Common myeloid progenitor, CD34-positive (primary cell): ENCODE data around the gene TNFSF8.

Source experiments
- CTCF ChIA-PET: fragments of 350-600 bp; sonication (Branson Sonifier 250); formaldehyde crosslinking; loops from one replicate; lab custom pipeline; 2021; ENCODE audit warnings: antibody characterized with exemption; lab: Charles Lee
- POLR2A ChIA-PET: fragments of 350-600 bp; sonication (Branson Sonifier 250); formaldehyde crosslinking; loops from one replicate; lab custom pipeline; 2021; ENCODE audit warnings: antibody characterized with exemption; lab: Charles Lee
- DNase-seq, 3 donors: peaks; one replicate each; pipeline versions ENCODE4 v3.0.0 to v3.0.0-alpha.2; 2013
- H3K27ac ChIP-seq, 2 experiments: 1 replicate in 1 of 2; 2 replicates in 1 of 2; pipeline ENCODE4 v1.7.0; 2013; ENCODE audit warnings: inconsistent platforms in 2 of 2, low read length in 2 of 2, mild to moderate bottlenecking in 2 of 2, low read depth in 1 of 2, moderate library complexity in 1 of 2; ENCODE audit not compliant: severe bottlenecking in 2 of 2, insufficient read depth in 1 of 2, poor library complexity in 1 of 2
- H3K27me3 ChIP-seq, 5 experiments: replicated peaks in 2 of 5; 1 replicate in 3 of 5; 2 replicates in 2 of 5; pipeline versions ENCODE4 v1.6.1 to v1.7.0; 2013; ENCODE audit warnings: low read length in 4 of 5, mild to moderate bottlenecking in 2 of 5, moderate library complexity in 2 of 5, inconsistent platforms in 1 of 5; ENCODE audit not compliant: insufficient read depth in 5 of 5, control insufficient read depth in 4 of 5
- H3K36me3 ChIP-seq, 4 experiments: 1 replicate in 2 of 4; 2 replicates in 2 of 4; pipeline versions ENCODE4 v1.6.1 to v1.7.0; 2013; ENCODE audit warnings: low read length in 3 of 4, control low read depth in 1 of 4, mild to moderate bottlenecking in 1 of 4; ENCODE audit not compliant: control insufficient read depth in 4 of 4, insufficient read depth in 4 of 4
- H3K4me1 ChIP-seq, 4 experiments: 1 replicate in 3 of 4; 2 replicates in 1 of 4; pipeline versions ENCODE4 v1.6.1 to v1.7.1; 2013; ENCODE audit warnings: low read length in 3 of 4, mild to moderate bottlenecking in 3 of 4, control low read depth in 1 of 4, inconsistent platforms in 1 of 4, moderate library complexity in 1 of 4; ENCODE audit not compliant: control insufficient read depth in 4 of 4, insufficient read depth in 4 of 4; ENCODE audit errors: control extremely low read depth in 1 of 4
- H3K4me3 ChIP-seq, 7 experiments: 1 replicate in 4 of 7; 2 replicates in 3 of 7; pipeline versions ENCODE4 v1.5.1 to v1.7.0; 2013; ENCODE audit warnings: mild to moderate bottlenecking in 7 of 7, low read length in 6 of 7, moderate library complexity in 6 of 7, inconsistent platforms in 2 of 7, low read depth in 2 of 7, control low read depth in 1 of 7; ENCODE audit not compliant: insufficient read depth in 4 of 7, control insufficient read depth in 1 of 7; ENCODE audit errors: extremely low read depth in 1 of 7
- H3K9me3 ChIP-seq, 5 experiments: 1 replicate in 4 of 5; 2 replicates in 1 of 5; pipeline versions ENCODE4 v1.6.1 to v1.7.1; 2013; ENCODE audit warnings: low read length in 4 of 5, mild to moderate bottlenecking in 2 of 5, inconsistent platforms in 1 of 5, low read depth in 1 of 5, moderate library complexity in 1 of 5; ENCODE audit not compliant: control insufficient read depth in 4 of 5, insufficient read depth in 2 of 5; ENCODE audit errors: control extremely low read depth in 1 of 5
- WGBS: methylation state at CpG from one replicate; pipeline ENCODE4 v1.1.5; 2013; ENCODE audit not compliant: insufficient coverage; 5-methylcytosine and 5-hydroxymethylcytosine counted together

TNFSF8 gene

DNA sequence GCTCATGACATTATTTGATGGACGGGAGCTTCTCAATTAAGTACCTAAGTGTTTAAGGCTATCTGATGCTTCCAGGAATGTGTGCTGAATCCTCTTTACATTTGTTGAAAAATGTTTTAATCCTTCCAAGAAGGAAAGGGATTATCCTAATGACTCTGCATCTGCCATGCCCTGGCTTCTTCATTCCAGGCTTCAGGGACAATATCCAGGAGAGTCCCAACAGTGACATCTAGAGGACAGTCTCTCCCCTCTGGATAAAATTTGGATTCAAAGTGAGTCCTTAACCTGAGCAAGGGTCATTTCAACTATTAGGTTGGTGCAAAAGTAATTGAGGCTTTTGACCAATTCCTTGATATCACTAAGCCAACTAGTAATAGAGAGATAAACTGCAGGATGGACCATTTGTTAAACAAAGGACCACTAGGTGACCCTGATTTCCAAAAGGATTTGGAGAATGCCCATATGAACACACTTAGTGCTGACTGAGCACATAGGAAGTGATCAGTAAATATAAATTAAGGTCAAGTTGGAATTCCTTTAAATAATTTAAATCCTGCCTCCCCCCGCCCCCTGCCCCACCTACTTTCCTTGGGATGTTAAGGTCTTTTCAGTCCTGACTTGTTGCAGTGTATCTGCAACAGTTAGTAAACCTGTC is 19.1 kb downstream of the TNFSF8 start:
- H3K4me1 ChIP-seq: peaks cover 2 to 28% (median 13%) of the 10 kb centered on the region in 4 experiments
- H3K36me3 ChIP-seq: peaks cover 0 to 26% (median 0%) of the 10 kb centered on the region in 4 experiments
- H3K27ac ChIP-seq: no peak overlapping the region
- H3K4me3 ChIP-seq: no peak overlapping the region
- ChIA-PET CTCF (interaction anchor here (0.5 to 13.4 kb wide), 18 partner anchors 10 to 506 kb away, joined by 3 to 188 read pairs (median 6); partner anchors contain the start of genes TEX48 and TNFSF8), POLR2A (no interaction called here)
- 100% methylated on average over 1 of the region's 2 CpGs for WGBS
- DNase-seq: no peak
- no peaks in the 10 kb centered on the region for H3K9me3 ChIP-seq
- no peaks in the 10 kb centered on the region for H3K27me3 ChIP-seq

DNA sequence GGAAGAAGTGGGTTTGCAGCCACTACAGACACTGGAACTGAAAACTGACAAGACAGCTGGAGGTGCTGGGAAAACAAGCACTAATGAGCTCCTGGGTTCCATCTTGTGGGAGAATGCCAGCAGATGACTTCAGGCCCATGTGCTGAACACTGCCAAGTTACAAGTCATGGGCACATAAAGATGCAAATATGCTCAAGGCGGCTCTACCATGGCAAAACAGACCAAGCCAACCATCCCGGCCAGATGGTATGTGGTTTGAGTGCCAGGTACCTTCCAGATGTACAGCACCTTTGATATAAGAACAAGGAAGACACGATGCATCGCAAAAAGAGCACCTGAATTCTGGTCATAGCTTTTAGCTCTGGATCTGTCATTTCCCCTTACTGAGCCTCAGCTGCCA is 19.9 kb downstream of the TNFSF8 start:
- POLR2A ChIA-PET: no interaction called here
- 100% methylated on average over 4 of the region's 4 CpGs for WGBS
- Histone ChIP-seq H3K27ac (no peak overlapping the region), H3K4me3 (no peak overlapping the region), H3K27me3 (no peaks in the 10 kb centered on the region), H3K9me3 (no peaks in the 10 kb centered on the region), H3K36me3 (peaks cover 0 to 26% (median 0%) of the 10 kb centered on the region in 4 experiments), H3K4me1 (peaks cover 2 to 24% (median 12%) of the 10 kb centered on the region in 4 experiments)
- CTCF ChIA-PET: interaction anchor here (0.5 to 13.4 kb wide), 20 partner anchors 11 to 505 kb away, joined by 3 to 188 read pairs (median 5); partner anchors contain the start of genes TEX48 and TNFSF8
- no peak for DNase-seq

DNA sequence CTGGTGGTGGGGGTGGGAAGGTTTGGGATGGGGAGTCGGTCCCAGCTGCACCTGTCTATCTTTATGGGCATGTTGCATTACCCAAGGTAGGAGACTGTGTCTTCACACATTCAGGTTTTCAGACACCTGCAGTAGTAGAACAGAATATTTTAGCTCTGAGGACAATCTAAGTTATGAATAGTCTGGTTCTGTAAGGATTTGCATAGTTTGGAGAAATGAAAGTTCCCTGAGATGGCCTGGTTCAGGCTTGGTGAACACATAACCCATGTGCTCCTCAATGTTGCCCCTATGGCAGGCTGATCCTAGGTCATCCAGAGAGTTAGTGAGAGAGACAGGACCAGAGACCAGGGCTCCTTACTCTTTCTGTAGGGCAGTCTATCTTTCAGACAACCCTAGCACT is 20.7 kb downstream of the TNFSF8 start:
- ChIA-PET CTCF (interaction anchor here (1.0 to 13.4 kb wide), 18 partner anchors 10 to 504 kb away, joined by 3 to 188 read pairs (median 5); partner anchors contain the start of genes TEX48 and TNFSF8), POLR2A (no interaction called here)
- no peaks in the 10 kb centered on the region for H3K9me3 ChIP-seq
- no CpG with 5 or more reads among the region's 1 CpG for WGBS
- DNase-seq: no peak
- no peaks in the 10 kb centered on the region for H3K27me3 ChIP-seq
- no peak overlapping the region for H3K27ac ChIP-seq
- peaks cover 0 to 16% (median 7%) of the 10 kb centered on the region in 4 experiments for H3K4me1 ChIP-seq
- no peak overlapping the region for H3K4me3 ChIP-seq
- H3K36me3 ChIP-seq: peaks cover 0 to 31% (median 0%) of the 10 kb centered on the region in 4 experiments

DNA sequence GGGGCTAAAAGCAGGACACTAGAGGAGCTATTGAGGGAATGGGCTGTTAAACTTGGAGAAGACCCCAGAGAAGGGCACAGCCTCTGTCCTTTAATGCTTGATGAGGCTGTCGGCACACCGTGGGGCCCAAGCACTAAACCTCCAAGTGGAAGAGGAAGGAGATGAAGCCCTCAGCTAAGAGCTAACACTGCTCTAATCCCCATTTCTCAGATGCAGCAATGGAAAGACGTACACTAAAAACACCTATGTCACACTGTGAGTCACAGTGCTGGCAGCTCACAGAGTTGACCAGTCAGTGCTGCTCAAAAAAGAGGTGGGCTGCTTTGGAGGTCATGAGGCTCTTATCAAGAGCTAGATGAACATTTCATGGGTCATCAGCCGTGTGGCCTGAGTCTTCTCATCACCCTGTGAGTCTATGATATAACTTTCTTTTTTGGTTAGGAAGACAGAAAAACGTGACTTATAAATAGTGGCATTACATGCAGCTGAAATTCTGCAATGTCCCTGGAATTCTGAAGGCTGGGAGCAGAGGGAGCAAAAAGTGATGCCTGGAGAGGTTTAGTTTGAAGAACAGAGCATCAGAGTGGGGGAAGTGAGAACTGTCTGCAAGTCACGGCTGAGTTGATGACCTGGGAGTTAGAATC is 21.5 kb downstream of the TNFSF8 start:
- Histone ChIP-seq H3K27me3 (no peaks in the 10 kb centered on the region), H3K36me3 (peaks cover 0 to 37% (median 2%) of the 10 kb centered on the region in 4 experiments), H3K9me3 (no peaks in the 10 kb centered on the region), H3K27ac (no peak overlapping the region), H3K4me1 (peaks cover 0 to 10% (median 5%) of the 10 kb centered on the region in 4 experiments), H3K4me3 (no peak overlapping the region)
- 76% methylated on average over 5 of the region's 6 CpGs for WGBS
- ChIA-PET CTCF (interaction anchor here (0.6 to 13.4 kb wide), 19 partner anchors 10 to 503 kb away, joined by 3 to 188 read pairs (median 5); partner anchors contain the start of genes TEX48 and TNFSF8), POLR2A (interaction anchor here (0.7 kb wide), 1 partner anchor 172 kb away, joined by 3 read pairs; no protein-coding TSS in a partner anchor)
- no peak for DNase-seq

DNA sequence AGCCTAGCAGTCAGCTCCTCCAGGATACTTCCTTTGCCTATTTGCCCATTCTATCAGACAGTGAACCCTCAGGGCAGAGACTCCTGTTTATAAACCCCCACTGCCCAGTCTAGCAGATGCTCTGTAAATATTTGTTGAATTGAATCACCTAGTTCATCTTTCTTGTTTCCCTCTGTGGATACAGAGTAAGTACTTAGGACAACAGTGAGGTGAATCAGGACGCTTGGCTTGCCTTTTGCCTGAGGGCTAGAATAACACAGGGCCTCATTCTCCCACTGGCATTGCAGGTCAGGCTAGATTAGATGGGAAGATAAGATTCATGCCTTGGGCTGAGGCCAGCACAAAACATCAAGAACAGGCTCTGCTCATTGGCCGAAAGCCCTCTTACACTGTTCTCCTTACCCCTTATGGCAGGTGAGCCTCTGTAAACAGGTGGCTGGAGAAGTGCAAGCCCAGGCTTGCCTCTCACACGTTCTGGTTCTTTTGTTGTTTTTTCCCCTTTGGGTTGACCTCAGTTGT is 22.2 kb downstream of the TNFSF8 start:
- Histone ChIP-seq H3K27ac (no peak overlapping the region), H3K4me1 (peaks cover 0 to 10% (median 5%) of the 10 kb centered on the region in 4 experiments), H3K36me3 (peaks cover 0 to 37% (median 5%) of the 10 kb centered on the region in 4 experiments), H3K4me3 (no peak overlapping the region), H3K9me3 (no peaks in the 10 kb centered on the region), H3K27me3 (no peaks in the 10 kb centered on the region)
- WGBS: 70% methylated on average over 3 of the region's 3 CpGs
- no peak for DNase-seq
- CTCF ChIA-PET: interaction anchor here (0.6 to 13.4 kb wide), 14 partner anchors 9 to 247 kb away, joined by 3 to 188 read pairs (median 23); partner anchors contain the start of genes TEX48 and TNFSF8
- POLR2A ChIA-PET: interaction anchor here (0.7 kb wide), 1 partner anchor 171 kb away, joined by 3 read pairs; no protein-coding TSS in a partner anchor

DNA sequence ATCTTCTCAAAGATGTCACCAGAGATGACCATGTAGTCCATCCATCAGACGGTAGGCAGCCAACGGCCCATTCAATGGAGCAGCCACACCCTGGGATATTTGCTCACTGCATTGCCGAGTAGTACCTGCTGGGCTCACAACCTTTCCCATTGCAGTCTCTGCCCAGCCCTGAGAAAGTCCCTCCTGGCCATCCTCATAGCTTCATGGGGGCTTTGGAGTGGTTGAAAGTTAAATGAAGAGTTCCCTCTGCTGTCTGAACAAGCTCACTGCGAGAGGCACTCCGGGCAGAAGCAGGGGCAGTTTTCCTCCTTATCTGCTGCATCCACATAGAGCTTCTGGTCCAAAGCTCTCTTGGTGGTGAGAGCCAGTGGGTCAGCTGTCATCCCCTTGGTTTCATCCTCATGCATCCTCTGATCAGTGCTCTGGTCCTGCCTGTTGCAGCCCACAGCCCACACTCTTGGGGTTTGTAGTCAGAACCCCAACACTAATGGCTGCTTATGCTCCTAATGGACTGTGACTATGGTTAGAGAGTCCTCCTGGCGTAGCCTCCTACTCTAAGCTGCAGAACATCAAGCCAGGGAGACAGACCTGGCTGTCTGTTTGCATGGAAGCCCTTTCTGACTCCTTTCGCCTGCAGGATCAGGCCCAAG is 23.3 kb downstream of the TNFSF8 start:
- DNase-seq: peak; percentile 46 to 63 (median 55)
- Histone ChIP-seq H3K27ac (no peak overlapping the region), H3K4me1 (peaks cover 0 to 10% (median 5%) of the 10 kb centered on the region in 4 experiments), H3K27me3 (no peaks in the 10 kb centered on the region), H3K36me3 (peaks cover 0 to 44% (median 10%) of the 10 kb centered on the region in 4 experiments), H3K4me3 (no peak overlapping the region), H3K9me3 (no peaks in the 10 kb centered on the region)
- CTCF ChIA-PET: interaction anchor here (0.5 to 13.4 kb wide), 33 partner anchors 8 to 506 kb away, joined by 3 to 188 read pairs (median 4); partner anchors contain the start of gene TEX48
- WGBS: 100% methylated on average over 4 of the region's 7 CpGs
- POLR2A ChIA-PET: interaction anchor here (1.0 kb wide), 1 partner anchor 51 kb away, joined by 4 read pairs; no protein-coding TSS in a partner anchor
